ENCODE data around the gene CBFB. TPM values are rescaled to one million over a fixed set of nuclear protein-coding genes. Genes with fewer than 3 reads are reported as not detected.

CBFB gene
- total RNA-seq, 3 donors from 2014 or later = 48.5 to 69.1 (median 52.3) TPM

GRCh38 chr16:67001726-67002125 is 27.2 kb upstream of the CBFB start:
- H3K9me3 ChIP-seq = no peaks in the 10 kb centered on the region
- H3K27me3 ChIP-seq = no peaks in the 10 kb centered on the region
- H3K36me3 ChIP-seq = no peaks in the 10 kb centered on the region
- peaks cover 0 to 3% of the 10 kb centered on the region in 2 donors for H3K4me1 ChIP-seq
- no peak overlapping the region for H3K27ac ChIP-seq
- intact Hi-C loops (cut with DNase I; ENCODE audit: low total_unique reads) = no loop called here
- TF ChIP-seq POLR2A (IDR thresholded peaks at IDR 0.05) (no peak), POLR2AphosphoS5 (IDR thresholded peaks at IDR 0.05) (no peak), CTCF (IDR thresholded peaks at IDR 0.05) (no peak)
- H3K4me3 ChIP-seq = no peak overlapping the region
- DNase-seq (ENCODE audit: low spot score in 2 of 2) = no peak

GRCh38 chr16:67006930-67007658 is 21.9 kb upstream of the CBFB start:
- no peak overlapping the region for H3K27ac ChIP-seq
- no peak overlapping the region for H3K4me3 ChIP-seq
- H3K4me1 ChIP-seq = no peaks in the 10 kb centered on the region
- intact Hi-C loops (cut with DNase I; ENCODE audit: low total_unique reads) = loop anchor here (5.0 kb wide), 1 partner anchor 365 kb away; no protein-coding TSS in a partner anchor
- H3K27me3 ChIP-seq = no peaks in the 10 kb centered on the region
- no peaks in the 10 kb centered on the region for H3K36me3 ChIP-seq
- TF ChIP-seq POLR2A (IDR thresholded peaks at IDR 0.05) = no peak
- TF ChIP-seq POLR2AphosphoS5 (IDR thresholded peaks at IDR 0.05) = no peak
- TF ChIP-seq CTCF (IDR thresholded peaks at IDR 0.05) = no peak
- no peaks in the 10 kb centered on the region for H3K9me3 ChIP-seq
- DNase-seq (ENCODE audit: low spot score in 2 of 2) = no peak

GRCh38 chr16:67009158-67009557 is 19.8 kb upstream of the CBFB start:
- Histone ChIP-seq H3K27me3 (no peaks in the 10 kb centered on the region), H3K9me3 (no peaks in the 10 kb centered on the region), H3K36me3 (no peaks in the 10 kb centered on the region), H3K27ac (no peak overlapping the region), H3K4me1 (no peaks in the 10 kb centered on the region), H3K4me3 (no peak overlapping the region)
- DNase-seq (ENCODE audit: low spot score in 2 of 2) = no peak
- intact Hi-C loops (cut with DNase I; ENCODE audit: low total_unique reads) = loop anchor here (5.0 kb wide), 1 partner anchor 367 kb away; no protein-coding TSS in a partner anchor
- TF ChIP-seq CTCF (IDR thresholded peaks at IDR 0.05) (no peak), POLR2A (IDR thresholded peaks at IDR 0.05) (no peak), POLR2AphosphoS5 (IDR thresholded peaks at IDR 0.05) (no peak)

- TF ChIP-seq POLR2A (IDR thresholded peaks at IDR 0.05) = no peak
- no peak for TF ChIP-seq POLR2AphosphoS5 (IDR thresholded peaks at IDR 0.05)
- no peak for TF ChIP-seq CTCF (IDR thresholded peaks at IDR 0.05)
- Histone ChIP-seq H3K4me1 (no peaks in the 10 kb centered on the region), H3K27ac (no peak overlapping the region), H3K9me3 (no peaks in the 10 kb centered on the region), H3K4me3 (no peak overlapping the region), H3K27me3 (no peaks in the 10 kb centered on the region), H3K36me3 (no peaks in the 10 kb centered on the region)
- intact Hi-C loops (cut with DNase I; ENCODE audit: low total_unique reads) = no loop called here
- DNase-seq (ENCODE audit: low spot score in 2 of 2) = no peak
These were observed 17.7 kb upstream of the CBFB start for GRCh38 chr16:67011274-67011673.

GRCh38 chr16:67013233-67013822 is 15.6 kb upstream of the CBFB start:
- intact Hi-C loops (cut with DNase I; ENCODE audit: low total_unique reads) = no loop called here
- peak overlapping the region; percentile 55 to 75 (median 70) for H3K4me3 ChIP-seq
- peak overlapping the region; percentile 13 to 81 for H3K27ac ChIP-seq
- no peaks in the 10 kb centered on the region for H3K9me3 ChIP-seq
- no peaks in the 10 kb centered on the region for H3K4me1 ChIP-seq
- no peak for DNase-seq (ENCODE audit: low spot score in 2 of 2)
- TF ChIP-seq POLR2AphosphoS5 (IDR thresholded peaks at IDR 0.05) (no peak), POLR2A (IDR thresholded peaks at IDR 0.05) (no peak), CTCF (IDR thresholded peaks at IDR 0.05) (no peak)
- no peaks in the 10 kb centered on the region for H3K27me3 ChIP-seq
- no peaks in the 10 kb centered on the region for H3K36me3 ChIP-seq

Data from breast epithelium (tissue), 4 donors.